Adrenal gland (tissue), 12 donors: Measurements from ENCODE around the gene TRIM69. TPM values are rescaled to one million over a fixed set of nuclear protein-coding genes. Genes with fewer than 3 reads are reported as not detected.

Experiments
- DNase-seq, 7 donors: peaks; one replicate each; pipeline ENCODE4 v3.0.0-alpha.2; 2019 to 2020
- H3K27ac ChIP-seq, 5 donors: fragments of 200-600 bp; sonication (generic) in 4 of 5; 1 replicate in 3 of 5; 2 replicates in 2 of 5; pipeline versions ENCODE4 v1.5.1 to v1.8.0; 2016 to 2020; ENCODE audit warnings: mild to moderate bottlenecking in 1 of 5
- H3K27me3 ChIP-seq: fragments of 200-600 bp; 2 replicates; pipeline ENCODE4 v1.8.0; 2021
- H3K36me3 ChIP-seq, 2 donors: fragments of 200-600 bp; replicated peaks in 1 of 2; 1 replicate in 1 of 2; 2 replicates in 1 of 2; pipeline versions ENCODE4 v1.5.1 to v1.8.0; 2018 to 2022
- H3K4me1 ChIP-seq, 2 donors: fragments of 200-600 bp; replicated peaks in 1 of 2; 1 replicate in 1 of 2; 2 replicates in 1 of 2; pipeline versions ENCODE4 v1.5.1 to v1.8.0; 2018 to 2021
- H3K4me3 ChIP-seq, 4 donors: fragments of 200-600 bp; sonication (generic) in 3 of 4; one replicate each; pipeline ENCODE4 v1.5.1; 2016 to 2018
- H3K9me3 ChIP-seq, 3 donors: fragments of 200-600 bp; sonication (generic) in 1 of 3; replicated peaks in 1 of 3; 1 replicate in 2 of 3; 2 replicates in 1 of 3; pipeline versions ENCODE4 v1.5.1 to v1.8.0; 2016 to 2021
- CTCF ChIP-seq, 6 experiments: fragments of 450-650 bp in 4 of 6; fragments of 200-600 bp in 2 of 6; sonication (generic) in 1 of 6; IDR thresholded peaks; 1 replicate in 5 of 6; 2 replicates in 1 of 6; pipeline versions ENCODE4 v1.5.1 to v1.8.0; 2016 to 2021; ENCODE audit warnings: antibody characterized with exemption in 6 of 6, mild to moderate bottlenecking in 2 of 6, moderate library complexity in 1 of 6
- POLR2A ChIP-seq, 2 donors: fragments of 450-650 bp; IDR thresholded peaks; one replicate each; pipeline ENCODE4 v1.6.1; 2017; ENCODE audit warnings: antibody characterized with exemption in 2 of 2, mild to moderate bottlenecking in 2 of 2, moderate library complexity in 1 of 2
- WGBS, 4 donors: extraction: QIAGEN DNeasy Blood & Tissue Kit in 2 of 4; methylation state at CpG; one replicate each; pipeline versions ENCODE4 v1.1.5 to v1.1.7; 2013 to 2017; 5-methylcytosine and 5-hydroxymethylcytosine counted together
- intact Hi-C, 2 donors: fragments of 100-400 bp; cut with DNase I; formaldehyde crosslinking; loops; one replicate each; pipeline versions ENCODE4 v1.14.1 to v1.15.0; 2022 to 2023
- polyA plus RNA-seq, 3 donors: library from polyadenylated mRNA; stranded (reverse); fragments of 200-250 nt in 2 of 3; fragments of 350-450 nt in 1 of 3; fragmentation: Illumina TruSeq in 1 of 3; extraction: RNeasy Lipid Tissue Mini Kit (QIAGEN cat#74804) in 1 of 3; gene quantifications; one replicate each; pipeline ENCODE4 v1.2.3, GENCODE V29; 2013 to 2014
- total RNA-seq, 9 donors: library from RNA; depleted of rRNA in 4 of 9; stranded (reverse); fragments of >200 nt in 4 of 9; fragments of 120-200 nt in 1 of 9; fragmentation: NEBNext Ultra II Directional in 1 of 9; extraction: Animal tissue kit (Norgen Biotek cat#: 25700) in 1 of 9; gene quantifications; one replicate each; pipeline versions ENCODE4 v1.1.0 to v1.2.4, GENCODE V29; 2013 to 2023
- donor health status: healthy with polysubstance abuse.
- donor health status: Bipolar disorder and iron deficiency.
- donor health status: DM: yes; HTN: yes; CAD: no.
- donor health status: DM: no; HTN: no; CAD: no.
- donor health status: DM: no; HTN: no; CAD: no.
- donor health status: DM: yes; HTN: yes; CAD: no.

TRIM69 gene
- total and polyA plus RNA-seq, 12 donors: 7.2 to 38.8 (median 18.3) TPM

- no peaks in the 10 kb centered on the region for H3K36me3 ChIP-seq
- H3K4me3 ChIP-seq: no peak overlapping the region
- WGBS, 4 donors: 79 to 92% (median 85%) methylated on average over 1 of the region's 1 CpG
- H3K4me1 ChIP-seq: peaks cover 0 to 4% of the 10 kb centered on the region in 2 donors
- no peak overlapping the region for H3K27ac ChIP-seq
- DNase-seq: no peak
- no peaks in the 10 kb centered on the region for H3K9me3 ChIP-seq
- H3K27me3 ChIP-seq: no peaks in the 10 kb centered on the region
- TF ChIP-seq POLR2A (IDR thresholded peaks at IDR 0.05) (no peak), CTCF (IDR thresholded peaks at IDR 0.05) (no peak)
- intact Hi-C loops: loop anchor here in 1 of 2 donors (5.0 kb wide), 1 partner anchor 39 kb away; no protein-coding TSS in a partner anchor
These were observed 30.3 kb upstream of the TRIM69 start for GRCh38 chr15:44705986-44706385.

GRCh38 chr15:44706401-44706800 lies 29.9 kb upstream of the TRIM69 start:
- no peak overlapping the region for H3K4me3 ChIP-seq
- no peaks in the 10 kb centered on the region for H3K36me3 ChIP-seq
- no peaks in the 10 kb centered on the region for H3K9me3 ChIP-seq
- no peak for TF ChIP-seq POLR2A (IDR thresholded peaks at IDR 0.05)
- TF ChIP-seq CTCF (IDR thresholded peaks at IDR 0.05): no peak
- intact Hi-C loops: loop anchor here in 1 of 2 donors (5.0 kb wide), 1 partner anchor 39 kb away; no protein-coding TSS in a partner anchor
- peaks cover 0 to 4% of the 10 kb centered on the region in 2 donors for H3K4me1 ChIP-seq
- 97 to 100% (median 100%) methylated on average over 2 of the region's 2 CpGs; no CpG with 5 or more reads in 1 of the 4 donors for WGBS, 4 donors
- DNase-seq: no peak
- no peak overlapping the region for H3K27ac ChIP-seq
- H3K27me3 ChIP-seq: no peaks in the 10 kb centered on the region

- no peaks in the 10 kb centered on the region for H3K9me3 ChIP-seq
- H3K27ac ChIP-seq: no peak overlapping the region
- H3K4me3 ChIP-seq: no peak overlapping the region
- H3K27me3 ChIP-seq: no peaks in the 10 kb centered on the region
- WGBS, 4 donors: 67 to 97% (median 95%) methylated on average over 1 to 2 of the region's 2 CpGs
- peaks cover 0 to 4% of the 10 kb centered on the region in 2 donors for H3K4me1 ChIP-seq
- H3K36me3 ChIP-seq: no peaks in the 10 kb centered on the region
- TF ChIP-seq CTCF (IDR thresholded peaks at IDR 0.05) (no peak), POLR2A (IDR thresholded peaks at IDR 0.05) (no peak)
- no peak for DNase-seq
- intact Hi-C loops: loop anchor here in 1 of 2 donors (5.0 kb wide), 1 partner anchor 40 kb away; no protein-coding TSS in a partner anchor
These were observed 29.2 kb upstream of the TRIM69 start for GRCh38 chr15:44706946-44707636.

GRCh38 chr15:44710236-44711095 lies 25.9 kb upstream of the TRIM69 start:
- Histone ChIP-seq H3K9me3 (no peaks in the 10 kb centered on the region), H3K36me3 (peaks cover 0 to 5% of the 10 kb centered on the region in 2 donors), H3K27ac (peak overlapping the region; percentile 97 to 99 (median 99)), H3K4me1 (peaks cover 5 to 30% of the 10 kb centered on the region in 2 donors), H3K27me3 (no peaks in the 10 kb centered on the region), H3K4me3 (peak overlapping the region in 3 of 4 donors; percentile 69 to 96 (median 92))
- peak in 5 of 7 donors; percentile 38 to 70 (median 56) for DNase-seq
- TF ChIP-seq POLR2A (IDR thresholded peaks at IDR 0.05): no peak
- TF ChIP-seq CTCF (IDR thresholded peaks at IDR 0.05): peak in 1 of 6 experiments; percentile 19
- intact Hi-C loops: no loop called here
- 17 to 20% (median 19%) methylated on average over 11 of the region's 11 CpGs for WGBS, 4 donors
